ENCODE measurements around the gene NUP62. TPM values are rescaled to one million over a fixed set of nuclear protein-coding genes. Genes with fewer than 3 reads are reported as not detected.

The NUP62 gene
- polyA plus RNA-seq, 1 of the 3 experiments (the other 2 are of a cell fraction) = 16.2 TPM

DNA sequence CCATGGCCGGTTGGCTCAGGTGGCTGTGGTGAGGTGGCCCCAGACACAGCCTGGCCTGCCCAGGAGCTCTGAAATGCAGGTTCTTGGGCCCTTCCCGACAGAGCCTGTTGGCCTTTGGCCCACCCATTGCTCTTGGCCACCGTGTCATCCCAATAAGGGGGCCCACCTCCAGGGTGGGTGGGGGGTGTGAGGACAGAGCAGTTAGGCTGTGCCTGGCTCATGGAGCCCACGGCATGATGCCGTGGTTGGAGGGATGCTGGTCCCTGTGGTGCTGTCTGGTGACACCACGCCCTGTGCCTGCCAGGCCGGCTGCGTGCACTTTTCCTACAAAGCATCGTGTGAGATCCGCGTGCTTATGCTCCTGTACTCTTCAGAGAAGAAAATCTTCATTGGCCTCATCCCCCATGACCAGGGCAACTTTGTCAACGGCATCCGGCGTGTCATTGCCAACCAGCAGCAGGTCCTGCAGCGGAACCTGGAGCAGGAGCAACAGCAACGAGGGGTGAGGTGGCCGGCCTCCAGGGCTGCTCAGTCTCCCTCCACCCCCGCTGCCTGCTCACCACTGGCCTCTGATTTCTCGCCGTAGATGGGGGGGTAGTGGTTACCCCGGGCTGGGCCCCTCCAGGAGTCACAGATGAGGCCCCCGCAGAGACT lies 69.5 kb downstream of the NUP62 start:
- WGBS (ENCODE audit: low lambda C conversion rate) = 87% methylated on average over 16 of the region's 22 CpGs
- H3K27me3 ChIP-seq (ENCODE audit: insufficient read depth) = no peaks in the 10 kb centered on the region
- no peaks in the 10 kb centered on the region for H3K9me2 ChIP-seq
- peak overlapping the region in 1 of 2 experiments; percentile 65; a peak in 2 of 4 replicates for H3K27ac ChIP-seq (ENCODE audit: low read depth in 2 of 2, low read length in 1 of 2)
- H3K36me3 ChIP-seq (replicated peaks in 1 of 2; ENCODE audit: control insufficient read depth in 1 of 2, insufficient read depth in 2 of 2, low read length in 1 of 2) = peaks cover 28 to 70% of the 10 kb centered on the region in 2 experiments
- DNase-seq = peak; percentile 37
- no peak overlapping the region for H3K9ac ChIP-seq
- peaks cover 55% of the 10 kb centered on the region for H4K20me1 ChIP-seq (ENCODE audit: insufficient read depth)
- CTCF ChIA-PET = no interaction called here
- 0 out of 2 replicates have a peak overlapping the region, but pooled peaks have one; percentile 5 for H3K4me2 ChIP-seq
- no peaks in the 10 kb centered on the region for H3K9me3 ChIP-seq
- POLR2A ChIA-PET = interaction anchor here (1.3 to 1.9 kb wide), 2 partner anchors 8 to 9 kb away, joined by 5 to 16 read pairs; partner anchors contain the start of gene PTOV1
- H3F3A ChIP-seq (replicated peaks; ENCODE audit: insufficient read depth) = peaks cover 47% of the 10 kb centered on the region
- no peak overlapping the region for H2AFZ ChIP-seq (ENCODE audit: low read depth)
- H3K79me2 ChIP-seq (ENCODE audit: insufficient read depth) = peaks cover 28% of the 10 kb centered on the region
- H3K4me1 ChIP-seq (ENCODE audit: control insufficient read depth in 1 of 2, insufficient read depth in 2 of 2, low read depth in 1 of 2, low read length in 1 of 2) = peaks cover 8 to 9% of the 10 kb centered on the region in 2 experiments; a peak in 2 of 4 replicates
- H3K4me3 ChIP-seq (ENCODE audit: low read depth in 2 of 2, low read length in 1 of 2) = no peak overlapping the region
- TF ChIP-seq RAD21 (IDR thresholded peaks at IDR 0.05; ENCODE audit: low read length) (no peak), SMC3 (IDR thresholded peaks at IDR 0.05; ENCODE audit: low read depth, low read length) (no peak), ELF1 (IDR thresholded peaks at IDR 0.05) (no peak), TAF1 (IDR thresholded peaks at IDR 0.05; ENCODE audit: borderline replicate concordance, low read depth, low read length) (no peak), NFIC (IDR thresholded peaks at IDR 0.05; ENCODE audit: borderline replicate concordance) (no peak), CHD2 (IDR thresholded peaks at IDR 0.05; ENCODE audit: low read length, partially characterized antibody) (no peak), NRF1 (IDR thresholded peaks at IDR 0.05; ENCODE audit: low read depth, low read length) (no peak), ZBTB33 (IDR thresholded peaks at IDR 0.05; ENCODE audit: borderline replicate concordance, low read depth) (no peak), FOXJ3 (CRISPR knock-in tag; IDR thresholded peaks at IDR 0.05) (no peak), RCOR1 (IDR thresholded peaks at IDR 0.05; ENCODE audit: low read length) (no peak), GABPA (IDR thresholded peaks at IDR 0.05; ENCODE audit: low read depth) (no peak)
- TF ChIP-seq, protein P1, sequence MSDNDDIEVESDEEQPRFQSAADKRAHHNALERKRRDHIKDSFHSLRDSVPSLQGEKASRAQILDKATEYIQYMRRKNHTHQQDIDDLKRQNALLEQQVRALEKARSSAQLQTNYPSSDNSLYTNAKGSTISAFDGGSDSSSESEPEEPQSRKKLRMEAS (IDR thresholded peaks at IDR 0.05; ENCODE audit: low read depth) = no peak
- TF ChIP-seq, protein P2, sequence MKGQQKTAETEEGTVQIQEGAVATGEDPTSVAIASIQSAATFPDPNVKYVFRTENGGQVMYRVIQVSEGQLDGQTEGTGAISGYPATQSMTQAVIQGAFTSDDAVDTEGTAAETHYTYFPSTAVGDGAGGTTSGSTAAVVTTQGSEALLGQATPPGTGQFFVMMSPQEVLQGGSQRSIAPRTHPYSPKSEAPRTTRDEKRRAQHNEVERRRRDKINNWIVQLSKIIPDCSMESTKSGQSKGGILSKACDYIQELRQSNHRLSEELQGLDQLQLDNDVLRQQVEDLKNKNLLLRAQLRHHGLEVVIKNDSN (IDR thresholded peaks at IDR 0.05; ENCODE audit: borderline replicate concordance, low read depth) = no peak
- TF ChIP-seq, protein P3, sequence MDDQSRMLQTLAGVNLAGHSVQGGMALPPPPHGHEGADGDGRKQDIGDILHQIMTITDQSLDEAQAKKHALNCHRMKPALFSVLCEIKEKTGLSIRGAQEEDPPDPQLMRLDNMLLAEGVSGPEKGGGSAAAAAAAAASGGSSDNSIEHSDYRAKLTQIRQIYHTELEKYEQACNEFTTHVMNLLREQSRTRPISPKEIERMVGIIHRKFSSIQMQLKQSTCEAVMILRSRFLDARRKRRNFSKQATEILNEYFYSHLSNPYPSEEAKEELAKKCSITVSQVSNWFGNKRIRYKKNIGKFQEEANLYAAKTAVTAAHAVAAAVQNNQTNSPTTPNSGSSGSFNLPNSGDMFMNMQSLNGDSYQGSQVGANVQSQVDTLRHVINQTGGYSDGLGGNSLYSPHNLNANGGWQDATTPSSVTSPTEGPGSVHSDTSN (IDR thresholded peaks at IDR 0.05) = no peak
- TF ChIP-seq, protein P4, sequence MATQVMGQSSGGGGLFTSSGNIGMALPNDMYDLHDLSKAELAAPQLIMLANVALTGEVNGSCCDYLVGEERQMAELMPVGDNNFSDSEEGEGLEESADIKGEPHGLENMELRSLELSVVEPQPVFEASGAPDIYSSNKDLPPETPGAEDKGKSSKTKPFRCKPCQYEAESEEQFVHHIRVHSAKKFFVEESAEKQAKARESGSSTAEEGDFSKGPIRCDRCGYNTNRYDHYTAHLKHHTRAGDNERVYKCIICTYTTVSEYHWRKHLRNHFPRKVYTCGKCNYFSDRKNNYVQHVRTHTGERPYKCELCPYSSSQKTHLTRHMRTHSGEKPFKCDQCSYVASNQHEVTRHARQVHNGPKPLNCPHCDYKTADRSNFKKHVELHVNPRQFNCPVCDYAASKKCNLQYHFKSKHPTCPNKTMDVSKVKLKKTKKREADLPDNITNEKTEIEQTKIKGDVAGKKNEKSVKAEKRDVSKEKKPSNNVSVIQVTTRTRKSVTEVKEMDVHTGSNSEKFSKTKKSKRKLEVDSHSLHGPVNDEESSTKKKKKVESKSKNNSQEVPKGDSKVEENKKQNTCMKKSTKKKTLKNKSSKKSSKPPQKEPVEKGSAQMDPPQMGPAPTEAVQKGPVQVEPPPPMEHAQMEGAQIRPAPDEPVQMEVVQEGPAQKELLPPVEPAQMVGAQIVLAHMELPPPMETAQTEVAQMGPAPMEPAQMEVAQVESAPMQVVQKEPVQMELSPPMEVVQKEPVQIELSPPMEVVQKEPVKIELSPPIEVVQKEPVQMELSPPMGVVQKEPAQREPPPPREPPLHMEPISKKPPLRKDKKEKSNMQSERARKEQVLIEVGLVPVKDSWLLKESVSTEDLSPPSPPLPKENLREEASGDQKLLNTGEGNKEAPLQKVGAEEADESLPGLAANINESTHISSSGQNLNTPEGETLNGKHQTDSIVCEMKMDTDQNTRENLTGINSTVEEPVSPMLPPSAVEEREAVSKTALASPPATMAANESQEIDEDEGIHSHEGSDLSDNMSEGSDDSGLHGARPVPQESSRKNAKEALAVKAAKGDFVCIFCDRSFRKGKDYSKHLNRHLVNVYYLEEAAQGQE (IDR thresholded peaks at IDR 0.05; ENCODE audit: low read depth, low read length) = no peak

All from SK-N-SH (cell line).